Left ventricle myocardium inferior (tissue), 1 donor: ENCODE results near the gene ST6GALNAC3. TPM values are rescaled to one million over a fixed set of nuclear protein-coding genes. Genes with fewer than 3 reads are reported as not detected.

Experiments used
- DNase-seq: peaks from one replicate; pipeline ENCODE4 v3.0.0-alpha.2; 2020
- H3K27ac ChIP-seq: fragments of 200-600 bp; replicated peaks from 2 replicates; pipeline ENCODE4 v1.8.0; 2021
- H3K27me3 ChIP-seq: fragments of 200-600 bp; 2 replicates; pipeline ENCODE4 v1.8.0; 2021; ENCODE audit warnings: low read depth
- H3K36me3 ChIP-seq: fragments of 200-600 bp; 2 replicates; pipeline ENCODE4 v1.8.0; 2021
- H3K4me1 ChIP-seq: fragments of 200-600 bp; 2 replicates; pipeline ENCODE4 v1.8.0; 2021
- H3K4me3 ChIP-seq: fragments of 200-600 bp; 2 replicates; pipeline ENCODE4 v1.8.0; 2021; ENCODE audit warnings: mild to moderate bottlenecking, moderate library complexity
- H3K9me3 ChIP-seq: fragments of 200-600 bp; replicated peaks from 2 replicates; pipeline ENCODE4 v1.8.0; 2021
- intact Hi-C: fragments of 100-400 bp; cut with micrococcal nuclease; formaldehyde crosslinking; loops from one replicate; pipeline ENCODE4 v1.11.0; 2022
- total RNA-seq: library from RNA; stranded (reverse); fragmentation: NEBNext Ultra II Directional; extraction: Animal tissue kit (Norgen Biotek cat#: 25700); gene quantifications from one replicate; pipeline ENCODE4 v1.2.1, GENCODE V29; 2021
- TF ChIP-seq, protein P1 (sequence below): fragments of 200-600 bp; IDR thresholded peaks from 2 replicates; pipeline ENCODE4 v1.8.0; 2021; ENCODE audit warnings: antibody characterized with exemption, mild to moderate bottlenecking, borderline replicate concordance
- donor health status: DM: no; HTN: yes; CAD: no; lungs with severe emphysema.

The ST6GALNAC3 gene
- total RNA-seq, 1 donor from 2014 or later, result 4.5 TPM

DNA sequence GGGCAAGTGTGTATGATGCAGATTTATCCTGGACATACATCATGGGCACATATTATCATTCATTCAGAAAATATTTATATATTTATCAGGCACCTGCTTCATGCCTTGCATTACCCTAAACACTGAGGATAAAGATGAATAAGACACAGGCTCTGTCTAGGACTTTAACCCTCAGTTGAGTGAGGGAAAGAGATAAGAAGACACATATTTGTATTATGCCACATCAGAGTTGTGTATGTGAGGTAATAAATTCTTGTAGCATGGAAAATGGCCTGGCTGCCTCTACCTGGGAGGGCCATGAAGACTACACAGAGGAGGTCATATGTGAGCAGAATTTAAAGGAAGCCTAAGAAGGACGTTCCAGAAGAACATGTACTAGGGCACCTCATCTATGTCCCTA is 516.9 kb downstream of the ST6GALNAC3 start:
- intact Hi-C loops, result no loop called here
- DNase-seq, result no peak
- peaks cover 6% of the 10 kb centered on the region for H3K9me3 ChIP-seq
- H3K27me3 ChIP-seq, result no peaks in the 10 kb centered on the region
- no peak overlapping the region for H3K4me3 ChIP-seq
- H3K27ac ChIP-seq, result no peak overlapping the region
- TF ChIP-seq, protein P1, sequence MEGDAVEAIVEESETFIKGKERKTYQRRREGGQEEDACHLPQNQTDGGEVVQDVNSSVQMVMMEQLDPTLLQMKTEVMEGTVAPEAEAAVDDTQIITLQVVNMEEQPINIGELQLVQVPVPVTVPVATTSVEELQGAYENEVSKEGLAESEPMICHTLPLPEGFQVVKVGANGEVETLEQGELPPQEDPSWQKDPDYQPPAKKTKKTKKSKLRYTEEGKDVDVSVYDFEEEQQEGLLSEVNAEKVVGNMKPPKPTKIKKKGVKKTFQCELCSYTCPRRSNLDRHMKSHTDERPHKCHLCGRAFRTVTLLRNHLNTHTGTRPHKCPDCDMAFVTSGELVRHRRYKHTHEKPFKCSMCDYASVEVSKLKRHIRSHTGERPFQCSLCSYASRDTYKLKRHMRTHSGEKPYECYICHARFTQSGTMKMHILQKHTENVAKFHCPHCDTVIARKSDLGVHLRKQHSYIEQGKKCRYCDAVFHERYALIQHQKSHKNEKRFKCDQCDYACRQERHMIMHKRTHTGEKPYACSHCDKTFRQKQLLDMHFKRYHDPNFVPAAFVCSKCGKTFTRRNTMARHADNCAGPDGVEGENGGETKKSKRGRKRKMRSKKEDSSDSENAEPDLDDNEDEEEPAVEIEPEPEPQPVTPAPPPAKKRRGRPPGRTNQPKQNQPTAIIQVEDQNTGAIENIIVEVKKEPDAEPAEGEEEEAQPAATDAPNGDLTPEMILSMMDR, result no peak
- H3K36me3 ChIP-seq, result no peaks in the 10 kb centered on the region
- no peaks in the 10 kb centered on the region for H3K4me1 ChIP-seq

GRCh38 chr1:76591963-76592362 is 517.4 kb downstream of the ST6GALNAC3 start:
- intact Hi-C loops, result no loop called here
- Histone ChIP-seq H3K9me3 (peaks cover 6% of the 10 kb centered on the region), H3K4me3 (no peak overlapping the region), H3K36me3 (no peaks in the 10 kb centered on the region), H3K27ac (no peak overlapping the region), H3K4me1 (no peaks in the 10 kb centered on the region), H3K27me3 (no peaks in the 10 kb centered on the region)
- TF ChIP-seq, protein P1, result no peak
- DNase-seq, result no peak

- no peaks in the 10 kb centered on the region for H3K27me3 ChIP-seq
- no peaks in the 10 kb centered on the region for H3K36me3 ChIP-seq
- H3K9me3 ChIP-seq, result peaks cover 6% of the 10 kb centered on the region
- intact Hi-C loops, result no loop called here
- no peak overlapping the region for H3K4me3 ChIP-seq
- H3K27ac ChIP-seq, result no peak overlapping the region
- TF ChIP-seq, protein P1, result no peak
- no peak for DNase-seq
- no peaks in the 10 kb centered on the region for H3K4me1 ChIP-seq
Measured at GRCh38 chr1:76593141-76593540, 518.6 kb downstream of the ST6GALNAC3 start.

GRCh38 chr1:76593618-76594017 is 519.1 kb downstream of the ST6GALNAC3 start:
- intact Hi-C loops, result no loop called here
- no peak overlapping the region for H3K4me3 ChIP-seq
- peaks cover 6% of the 10 kb centered on the region for H3K9me3 ChIP-seq
- no peak overlapping the region for H3K27ac ChIP-seq
- H3K4me1 ChIP-seq, result no peaks in the 10 kb centered on the region
- no peaks in the 10 kb centered on the region for H3K27me3 ChIP-seq
- H3K36me3 ChIP-seq, result no peaks in the 10 kb centered on the region
- TF ChIP-seq, protein P1, result no peak
- no peak for DNase-seq

DNA sequence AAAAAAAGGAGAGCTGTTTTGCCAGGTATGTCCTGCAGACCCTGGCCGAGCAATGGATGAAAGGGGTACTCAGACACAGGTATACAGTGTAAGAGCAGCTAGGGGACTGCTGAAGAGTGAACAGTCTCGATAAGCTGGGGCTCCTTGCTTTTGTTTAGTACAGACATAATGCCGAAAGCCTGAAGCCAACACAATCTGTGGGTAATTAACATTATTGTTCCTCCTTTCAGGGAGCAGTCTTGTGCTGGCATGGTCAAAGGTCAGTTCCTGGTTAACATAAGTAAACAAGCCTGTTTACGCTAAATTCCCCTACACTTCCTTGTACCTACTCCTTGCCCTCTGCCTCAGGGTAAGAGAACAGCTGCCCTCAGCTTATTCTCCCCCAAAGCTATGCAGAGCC is 520.5 kb downstream of the ST6GALNAC3 start:
- TF ChIP-seq, protein P1, result no peak
- Histone ChIP-seq H3K27me3 (no peaks in the 10 kb centered on the region), H3K4me3 (no peak overlapping the region), H3K36me3 (no peaks in the 10 kb centered on the region), H3K27ac (no peak overlapping the region), H3K9me3 (peaks cover 6% of the 10 kb centered on the region), H3K4me1 (no peaks in the 10 kb centered on the region)
- intact Hi-C loops, result no loop called here
- no peak for DNase-seq

DNA sequence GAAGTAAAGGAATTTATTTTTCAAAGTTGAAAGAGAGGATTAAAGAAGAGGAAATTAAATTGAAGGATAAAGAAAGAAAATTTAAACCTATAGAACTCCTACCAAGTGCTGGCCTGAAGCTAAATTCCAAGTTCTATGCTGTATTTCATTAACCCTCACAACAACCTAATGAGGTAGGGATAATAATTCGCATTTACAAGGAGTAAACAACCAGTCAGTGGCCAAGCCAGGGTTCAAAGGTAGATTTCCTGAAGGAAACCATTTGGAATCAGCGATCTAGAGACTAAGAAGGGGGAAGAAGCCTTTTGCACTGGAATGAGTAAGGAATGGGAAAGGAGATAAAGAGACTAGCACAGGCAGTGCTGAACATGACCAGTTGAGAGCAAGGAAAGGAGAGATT is 526.9 kb downstream of the ST6GALNAC3 start:
- no peaks in the 10 kb centered on the region for H3K36me3 ChIP-seq
- DNase-seq, result no peak
- H3K27me3 ChIP-seq, result no peaks in the 10 kb centered on the region
- H3K4me1 ChIP-seq, result no peaks in the 10 kb centered on the region
- no peaks in the 10 kb centered on the region for H3K9me3 ChIP-seq
- no peak overlapping the region for H3K27ac ChIP-seq
- intact Hi-C loops, result no loop called here
- H3K4me3 ChIP-seq, result no peak overlapping the region
- TF ChIP-seq, protein P1, result no peak
